Loucy (cell line): ENCODE measurements around the gene RAB27B.

Source experiments
- CTCF ChIP-seq: fragments of 200-600 bp; sonication (generic); conservative IDR thresholded peaks from 2 replicates; pipeline ENCODE4 v1.5.1; 2014; ENCODE audit warnings: mild to moderate bottlenecking, antibody characterized with exemption, low read length
- EZH2phosphoT487 ChIP-seq: fragments of 200-600 bp; IDR thresholded peaks from 2 replicates; pipeline ENCODE4 v1.6.1; 2018; ENCODE audit warnings: antibody characterized with exemption, mild to moderate bottlenecking, moderate library complexity, borderline replicate concordance

- TF ChIP-seq CTCF (no peak), EZH2phosphoT487 (no peak)
These were observed 42.1 kb upstream of the RAB27B start for GRCh38 chr18:54786206-54786605.
